Stimulated activated CD4-positive, alpha-beta T cell treated with anti-CD3 and anti-CD28 coated beads, TNF-alpha, amount 100 ng/mL, for 1 hour (primary cell): ENCODE measurements around the gene C19orf12.
"Not testable (repeated sequence)": the region's sequence is repeated elsewhere in the genome, so short reads cannot be mapped to it uniquely, and the experiment has no call there.

ENCODE experiments used
- DNase-seq, 3 donors: peaks; one replicate each; pipeline ENCODE4 v3.0.0-alpha.2; 2020; ENCODE audit warnings: low read depth in 3 of 3, low spot score in 1 of 3

The C19orf12 gene

DNA sequence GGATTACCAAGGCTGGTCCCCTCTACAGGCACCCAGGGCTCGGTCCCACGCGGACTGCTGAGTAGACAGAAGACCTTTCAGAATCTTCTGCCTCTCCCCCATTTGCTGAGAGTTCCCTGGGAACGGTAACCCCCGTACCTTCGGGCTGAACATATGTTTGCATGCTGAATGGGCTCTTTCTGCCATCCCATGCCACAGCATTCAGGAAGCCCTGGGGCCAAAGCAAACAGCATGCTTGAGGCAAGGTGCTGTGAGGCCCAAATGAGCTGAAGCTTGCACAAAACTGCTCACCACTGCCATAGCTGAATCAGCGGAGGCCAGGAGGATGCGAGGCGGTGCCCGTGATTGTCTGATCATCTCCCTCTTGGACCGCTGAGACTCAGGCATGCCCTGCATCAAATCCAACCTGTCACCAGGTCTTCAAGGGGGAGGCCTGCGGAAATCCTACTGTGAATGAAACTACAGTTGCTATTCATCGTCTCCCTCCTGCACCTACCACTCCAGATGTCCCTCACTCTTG lies 16.3 kb upstream of the C19orf12 start:
- no peak for DNase-seq

DNA sequence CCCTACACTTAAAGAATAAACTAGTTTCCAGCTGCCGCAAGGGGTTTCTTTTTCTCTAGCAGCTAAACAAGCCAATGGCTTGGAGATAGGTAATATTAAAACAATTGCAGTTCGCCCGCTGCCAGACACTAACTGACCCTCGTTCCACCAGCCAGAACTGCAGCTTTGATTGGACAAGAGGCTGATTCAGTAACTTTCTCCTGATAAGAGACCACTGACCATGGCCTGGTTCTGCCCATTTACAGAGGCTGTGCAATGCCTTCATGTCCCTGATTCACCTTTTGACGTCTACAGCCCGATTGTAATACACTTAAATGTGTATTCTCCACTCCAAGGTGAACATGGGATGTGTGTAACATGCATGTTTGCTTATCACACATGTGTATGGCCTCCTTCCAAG lies 12.8 kb upstream of the C19orf12 start:
- no peak for DNase-seq

DNA sequence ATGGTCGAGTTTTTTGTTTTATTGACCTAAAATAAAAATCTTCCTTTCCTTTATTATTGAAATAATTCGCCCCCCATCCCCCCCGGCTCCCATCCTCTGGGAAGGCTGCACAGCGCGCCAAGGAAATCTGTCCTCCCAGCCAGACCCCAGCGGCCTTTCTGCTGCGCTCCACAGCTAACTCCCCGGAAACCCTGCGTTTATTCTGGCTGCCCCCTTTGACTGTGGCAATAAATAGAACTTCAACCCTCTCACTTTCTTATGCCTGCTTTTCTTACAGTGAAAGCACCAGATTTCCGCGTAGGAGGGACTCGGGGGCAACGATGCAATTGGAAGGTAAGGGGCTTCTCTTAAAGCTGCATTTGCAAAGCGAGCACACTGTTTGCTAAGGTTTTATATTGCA lies 9.7 kb upstream of the C19orf12 start:
- no peak for DNase-seq

DNA sequence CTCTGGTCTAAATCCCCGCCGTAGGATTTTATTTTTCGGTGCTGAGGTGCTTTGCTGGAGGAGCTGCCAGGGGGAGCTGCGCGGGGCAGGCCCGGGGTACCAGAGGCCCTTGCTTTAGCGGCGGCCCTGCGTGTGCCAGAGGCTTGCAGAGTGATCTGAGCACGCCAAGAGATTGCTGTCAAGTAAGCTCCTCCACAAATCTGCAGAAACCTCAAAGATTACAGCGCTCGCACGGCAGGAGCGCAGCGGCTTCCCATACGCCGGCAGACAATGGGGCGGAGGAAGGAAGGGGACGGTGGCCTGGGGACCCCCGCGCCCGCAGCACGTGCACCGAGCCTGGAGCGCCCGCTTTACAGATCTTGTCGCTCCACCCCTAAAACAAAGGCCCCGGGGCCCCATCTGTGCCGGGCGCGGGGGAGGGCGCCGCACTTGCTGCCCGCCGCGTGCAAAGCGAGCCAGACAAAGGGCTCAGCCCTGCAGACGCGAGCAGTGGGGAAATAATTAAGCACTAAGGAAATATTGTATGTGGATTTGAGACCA lies 9.1 kb upstream of the C19orf12 start:
- peak in 1 of 3 donors; percentile 30 for DNase-seq

DNA sequence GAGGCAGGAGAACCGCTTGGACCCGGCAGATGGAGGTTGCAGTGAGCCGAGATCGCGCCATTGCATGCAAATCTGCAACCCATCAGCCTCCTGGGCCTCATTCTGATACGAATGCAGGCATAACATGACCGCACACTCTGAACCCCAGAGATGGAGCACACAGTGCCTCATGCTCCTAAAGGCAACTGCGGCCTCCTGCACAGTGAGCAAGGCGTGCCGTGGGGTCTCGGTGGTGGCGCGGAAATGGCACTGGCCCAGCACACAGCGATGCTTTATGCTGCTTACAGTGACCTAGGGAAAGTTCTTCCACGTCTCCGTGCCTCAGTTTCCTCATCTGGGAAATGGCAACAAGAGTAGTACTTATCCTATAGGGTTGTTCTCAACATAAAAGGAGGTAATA lies 2.0 kb upstream of the C19orf12 start:
- no peak for DNase-seq

DNA sequence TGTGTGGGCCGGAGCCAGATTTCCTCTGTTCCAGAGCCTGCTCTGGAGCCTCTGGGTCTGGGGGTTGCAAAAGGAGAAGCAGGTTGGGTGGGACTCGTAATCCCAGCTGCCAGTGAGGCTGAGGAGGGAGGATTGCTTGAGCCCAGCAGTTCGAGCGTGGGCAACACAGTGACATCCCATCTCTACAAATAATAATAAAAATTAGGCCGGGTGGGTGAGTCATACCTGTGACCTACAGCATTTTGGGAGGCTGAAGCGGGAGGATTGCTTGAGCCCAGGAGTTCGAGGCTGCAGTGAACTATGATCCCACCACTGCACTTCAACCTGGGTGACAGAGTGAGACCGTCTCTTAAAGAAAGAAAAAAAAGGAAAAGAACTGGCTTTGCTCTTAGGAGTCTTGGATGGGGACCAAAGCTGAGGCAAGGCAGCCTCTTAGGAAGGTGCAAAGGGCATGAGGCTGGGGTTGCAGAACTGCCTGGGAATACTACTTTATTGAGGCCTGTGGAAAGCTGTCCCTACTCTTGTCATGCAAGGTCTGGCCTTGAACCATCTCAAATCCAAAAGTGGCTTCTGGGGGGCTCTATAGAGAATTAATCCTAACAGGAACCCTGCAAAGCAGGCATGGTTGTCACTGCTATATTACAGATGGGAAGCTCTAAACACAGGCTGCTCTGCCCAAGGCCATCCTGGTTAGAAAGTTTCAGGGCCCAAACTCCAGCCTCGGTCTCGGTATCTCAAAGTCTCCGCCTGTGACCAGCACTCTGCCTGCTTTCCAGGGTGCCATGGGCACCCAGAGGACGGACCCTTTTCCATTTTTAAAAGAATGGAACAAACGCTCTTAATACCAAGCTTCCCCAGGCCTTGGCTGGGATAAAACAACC lies 880 bp upstream of the C19orf12 start:
- no peak for DNase-seq

DNA sequence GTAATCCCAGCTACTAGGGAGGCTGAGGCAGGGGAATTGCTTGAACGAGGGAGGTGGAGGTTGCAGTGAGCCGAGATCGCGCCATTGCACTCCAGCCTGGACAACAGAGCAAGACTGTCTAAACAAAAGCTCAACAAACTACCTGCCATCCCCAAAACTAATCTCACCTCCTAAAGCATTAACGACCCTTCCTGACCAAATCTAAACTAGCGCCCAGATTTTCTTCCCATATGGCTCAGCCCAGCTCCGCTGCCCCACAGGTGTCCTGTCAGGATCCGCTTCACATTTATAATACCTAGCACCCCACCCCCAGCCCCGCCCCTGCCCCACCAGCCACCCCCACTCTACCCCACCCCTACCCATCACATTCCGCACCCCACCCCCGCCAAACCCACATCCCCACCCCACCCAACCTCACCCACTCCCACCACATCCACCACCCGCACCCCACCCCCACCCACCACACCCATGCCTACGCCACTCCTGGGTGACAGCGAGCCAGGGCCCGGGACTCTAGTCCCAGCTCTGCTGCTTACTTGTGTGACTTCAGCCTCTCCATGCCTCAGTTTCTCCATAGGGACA lies 599 bp downstream of the C19orf12 start:
- DNase-seq: no peak

DNA sequence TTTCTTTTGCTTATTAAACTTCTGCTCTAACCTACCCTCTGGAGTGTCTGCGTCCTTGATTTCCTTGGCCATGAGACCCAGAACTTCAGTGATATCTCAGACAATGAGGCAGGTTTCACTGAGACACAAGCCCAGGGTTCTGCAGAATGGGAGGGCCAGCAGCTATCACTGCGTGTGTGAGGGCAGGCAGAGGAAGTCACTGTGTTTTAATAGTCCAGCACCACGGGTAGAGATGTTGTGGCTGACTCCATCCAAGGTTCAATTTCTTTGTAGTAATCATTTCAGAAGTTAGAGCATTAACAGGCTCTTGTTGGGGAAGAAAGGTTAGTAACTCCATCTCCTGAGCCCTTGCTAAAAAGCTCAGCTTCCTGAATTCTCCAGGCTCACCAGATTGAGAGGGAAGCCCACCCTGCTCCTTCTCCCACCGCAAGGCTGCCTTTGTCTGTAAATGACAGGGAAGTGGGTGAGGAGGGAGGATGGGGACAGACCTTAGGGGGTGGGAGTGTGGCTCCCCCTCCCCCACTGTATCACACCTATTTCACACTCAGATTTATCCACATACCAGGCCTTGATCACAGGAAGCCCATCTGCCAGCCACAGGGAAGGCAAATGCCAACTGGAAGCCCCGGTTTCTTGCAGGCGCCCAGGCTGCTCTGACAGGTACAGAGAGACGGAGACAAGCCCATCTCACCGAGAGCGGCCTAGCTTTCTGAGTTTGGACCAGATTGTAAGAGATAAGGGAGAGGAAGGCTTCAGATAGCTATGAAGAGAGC lies 2.1 kb downstream of the C19orf12 start:
- DNase-seq: no peak

DNA sequence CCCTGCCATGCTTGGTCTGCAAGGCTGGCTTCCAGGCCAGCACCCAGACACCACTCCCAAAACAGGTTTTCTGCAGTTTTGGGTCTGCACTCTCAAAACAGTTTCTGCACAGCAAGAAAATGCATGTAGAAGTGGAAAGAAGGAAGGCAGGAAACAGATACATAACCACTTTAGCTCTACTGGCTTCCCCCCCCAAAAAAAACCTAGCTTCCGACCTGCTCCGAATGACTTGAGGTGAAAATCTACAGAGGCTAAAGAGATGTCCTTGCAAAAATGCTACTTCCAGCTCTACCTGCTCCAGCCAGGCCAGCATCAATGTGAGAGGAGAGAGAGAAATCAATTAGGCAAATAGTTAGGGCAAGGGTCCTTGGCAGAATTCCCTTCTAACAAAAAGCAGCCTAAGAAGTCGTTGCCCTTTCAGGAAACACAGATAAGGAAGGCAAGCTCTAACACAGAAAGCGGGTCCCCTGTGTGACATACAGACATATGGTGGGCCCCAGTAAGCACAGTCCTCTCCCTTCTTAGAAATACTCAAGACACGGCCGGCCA lies 3.4 kb downstream of the C19orf12 start:
- no peak for DNase-seq

DNA sequence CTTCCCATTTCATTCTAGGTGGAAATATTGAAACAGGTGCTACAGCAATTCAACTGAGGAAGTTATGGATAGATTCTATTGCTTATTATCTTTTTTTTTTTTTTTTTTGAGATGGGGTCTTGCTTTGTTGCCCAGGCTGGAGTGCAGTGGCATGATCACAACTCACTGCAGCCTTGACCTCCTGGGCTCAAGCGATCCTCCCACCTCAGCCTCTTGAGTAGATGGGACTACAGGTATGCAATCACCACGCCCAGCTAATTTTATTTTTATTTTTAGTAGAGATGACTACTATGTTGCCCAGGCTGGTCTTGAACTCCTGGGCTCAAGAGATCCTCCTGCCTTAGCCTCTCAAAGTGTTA lies 5.6 kb downstream of the C19orf12 start:
- DNase-seq: not testable (repeated sequence)

DNA sequence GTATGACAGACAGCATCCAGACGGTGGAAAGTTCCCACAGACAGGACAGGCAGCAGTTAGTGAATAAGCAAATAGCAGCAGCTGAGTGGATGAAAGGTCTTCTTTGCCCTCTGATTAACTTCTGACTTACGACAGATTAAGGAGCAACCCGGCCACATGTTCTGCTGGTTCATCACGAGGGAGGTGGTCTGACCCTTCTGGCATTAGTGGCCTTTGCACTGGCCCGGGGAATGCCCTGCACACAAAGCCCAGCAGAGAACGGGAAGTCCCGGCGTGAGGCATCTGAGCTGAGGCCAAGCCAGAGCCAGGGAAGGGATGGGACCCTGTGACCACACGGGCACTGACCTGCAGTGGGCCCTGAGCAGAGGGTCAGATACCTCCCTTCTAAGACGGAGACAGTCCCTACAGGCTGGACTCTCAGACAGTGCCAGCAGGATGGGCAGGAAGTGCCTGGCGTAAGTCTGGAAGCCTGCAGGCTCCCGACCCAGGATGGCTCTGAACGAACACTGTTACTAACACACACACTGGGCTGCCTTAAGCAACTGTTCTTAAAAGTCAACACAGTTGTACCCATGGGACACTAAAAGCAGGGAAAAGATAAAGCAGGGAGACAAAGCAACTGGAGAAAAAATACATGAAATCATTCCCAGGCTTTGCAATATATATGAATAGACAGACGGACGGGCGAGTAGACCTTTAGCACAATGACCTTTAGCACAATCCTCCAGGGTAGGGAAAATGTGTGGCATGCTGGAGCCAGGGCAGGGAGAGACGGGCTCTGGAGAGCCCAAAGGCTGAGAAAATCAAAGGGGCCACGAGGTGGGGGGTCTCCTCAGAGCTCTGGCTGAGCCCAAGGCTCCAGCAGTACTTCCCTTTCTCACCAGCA lies 6.3 kb downstream of the C19orf12 start:
- no peak for DNase-seq

DNA sequence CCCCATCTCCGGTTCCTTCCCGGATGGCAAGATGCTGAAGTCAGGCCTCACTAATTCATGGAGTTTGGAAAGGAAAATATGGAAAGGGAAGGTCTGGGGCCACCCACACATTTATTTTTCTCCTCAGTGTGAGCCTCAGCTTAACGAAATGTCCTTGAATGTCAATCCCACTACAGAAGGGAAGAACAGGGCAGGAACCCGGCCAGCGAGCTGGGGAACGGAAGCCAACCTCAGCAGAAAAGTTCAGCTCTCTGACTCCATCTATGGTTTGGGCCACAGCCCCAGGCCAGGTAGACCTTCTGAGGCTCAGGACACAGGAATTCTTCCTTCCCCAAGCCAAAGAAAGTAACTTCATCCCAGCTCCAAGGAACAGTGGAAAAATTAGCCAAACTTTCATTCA lies 8.4 kb downstream of the C19orf12 start:
- DNase-seq: no peak

DNA sequence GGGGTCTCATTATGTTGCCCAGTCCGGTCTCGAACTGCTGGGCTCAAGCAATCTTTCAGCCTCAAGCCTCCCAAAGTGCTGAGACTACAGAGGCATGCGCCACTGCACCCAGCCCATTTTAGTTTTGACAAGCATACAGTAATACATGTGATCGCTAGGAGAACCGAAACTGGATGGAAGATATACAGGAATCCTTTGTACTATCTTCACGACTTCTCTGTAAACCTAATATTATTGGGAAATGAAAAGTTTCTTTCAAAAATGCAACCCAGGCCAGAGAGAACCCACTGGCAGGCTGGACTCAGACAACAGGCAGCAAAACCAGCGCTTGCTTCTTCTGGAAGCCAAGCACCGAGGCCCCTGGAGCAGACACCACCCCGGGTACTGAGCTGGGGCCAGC lies 9.4 kb downstream of the C19orf12 start:
- DNase-seq: no peak

DNA sequence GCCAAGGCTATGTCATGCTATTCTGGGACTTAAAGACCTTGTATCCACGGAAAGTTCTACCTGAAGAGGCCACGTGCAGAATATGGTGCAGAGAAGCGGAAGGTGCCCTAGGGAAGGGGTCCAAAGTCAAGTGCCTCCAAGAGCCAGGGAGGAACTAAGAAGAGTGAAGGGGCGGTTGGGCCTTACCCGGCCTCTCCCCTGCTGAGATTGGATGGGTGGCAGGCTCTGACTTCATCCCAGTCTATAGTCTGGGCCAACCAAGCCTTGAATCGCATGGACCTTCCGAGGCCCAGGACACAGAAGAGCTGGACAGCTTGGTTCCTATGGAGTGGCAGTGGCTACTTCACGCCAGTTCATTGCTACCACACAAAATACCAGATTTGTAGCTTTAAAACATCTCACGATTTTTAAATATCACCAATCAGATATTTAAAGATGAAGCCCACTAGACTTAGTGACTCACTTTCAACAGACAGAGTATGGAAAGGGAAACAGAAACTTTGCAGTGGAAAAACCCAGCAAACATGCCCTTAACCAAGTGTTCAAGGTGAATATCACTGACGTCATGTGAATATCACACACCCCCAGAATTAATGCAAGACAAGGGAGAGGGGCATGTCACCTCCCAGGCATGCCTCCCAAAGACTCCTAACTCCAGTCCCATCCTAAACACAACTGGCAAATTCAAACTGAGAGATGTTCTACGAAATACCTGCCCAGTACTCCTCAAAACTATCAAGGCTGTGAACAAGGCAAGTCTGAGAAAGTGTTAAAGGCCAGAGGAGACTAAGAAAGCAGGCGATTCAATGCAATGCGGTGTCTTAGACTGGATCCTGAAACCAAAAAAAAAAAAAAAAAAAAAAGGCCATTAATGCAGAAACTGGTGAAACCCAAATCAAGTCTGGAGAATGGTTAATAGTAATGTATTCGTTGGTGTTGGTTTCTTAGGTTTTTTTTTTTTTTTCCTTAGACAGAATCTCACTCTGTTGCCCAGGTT lies 10.2 kb downstream of the C19orf12 start:
- DNase-seq: no peak

DNA sequence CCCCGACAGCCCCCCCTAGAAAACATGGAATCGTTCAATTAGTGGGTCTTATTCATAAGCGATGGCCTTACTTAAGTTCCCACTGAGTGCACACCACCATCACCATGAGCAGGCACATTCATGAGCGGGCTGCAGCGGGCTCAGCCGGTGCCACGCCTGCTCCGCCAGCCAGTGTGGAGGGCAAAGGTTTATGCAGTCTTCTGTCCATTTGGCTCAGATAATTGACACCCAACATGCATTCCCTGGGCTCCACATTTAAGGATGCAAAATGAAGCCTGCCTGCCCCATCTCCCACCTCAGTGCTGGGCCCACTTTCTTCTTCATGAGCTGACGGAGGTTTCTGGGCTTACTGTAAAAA lies 12.1 kb downstream of the C19orf12 start:
- DNase-seq: no peak

DNA sequence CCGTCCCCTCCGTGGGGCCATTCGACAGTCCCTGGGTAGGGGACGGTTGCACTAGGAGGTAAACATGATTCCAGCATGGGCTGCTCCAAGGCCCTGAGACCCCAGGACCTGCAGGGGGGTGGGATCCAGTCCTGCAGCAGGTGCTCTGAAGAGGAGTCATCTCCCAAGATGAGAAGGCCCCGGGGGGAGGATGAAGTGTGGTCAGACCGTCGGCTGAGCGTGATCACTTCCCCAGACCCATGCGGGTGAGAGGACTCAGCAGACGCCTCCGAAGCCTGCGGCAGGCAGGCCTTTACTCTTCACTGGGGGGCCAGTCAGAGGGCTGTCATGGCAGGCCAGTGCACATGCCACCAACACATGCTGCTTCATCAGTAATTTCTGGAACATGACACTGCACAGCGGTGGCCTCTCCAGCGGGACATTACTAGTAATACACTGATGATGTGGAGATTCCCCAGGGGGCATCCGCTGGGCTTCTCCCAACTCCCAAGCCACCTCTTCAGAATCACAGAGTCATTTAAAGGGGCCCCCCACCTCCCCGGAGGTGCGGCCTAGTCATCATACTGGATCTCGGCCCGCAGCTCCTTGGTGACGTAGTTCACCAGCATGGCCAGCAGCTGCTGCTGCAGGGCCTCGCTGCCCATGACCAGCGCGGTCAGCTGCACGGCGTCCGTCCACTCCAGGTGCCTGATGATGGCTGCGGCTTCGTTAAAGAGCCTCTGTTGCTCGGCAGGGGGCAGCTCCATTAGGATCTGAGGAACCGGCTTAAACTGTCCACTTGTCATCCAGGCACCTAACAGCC lies 12.7 kb downstream of the C19orf12 start:
- DNase-seq: no peak

DNA sequence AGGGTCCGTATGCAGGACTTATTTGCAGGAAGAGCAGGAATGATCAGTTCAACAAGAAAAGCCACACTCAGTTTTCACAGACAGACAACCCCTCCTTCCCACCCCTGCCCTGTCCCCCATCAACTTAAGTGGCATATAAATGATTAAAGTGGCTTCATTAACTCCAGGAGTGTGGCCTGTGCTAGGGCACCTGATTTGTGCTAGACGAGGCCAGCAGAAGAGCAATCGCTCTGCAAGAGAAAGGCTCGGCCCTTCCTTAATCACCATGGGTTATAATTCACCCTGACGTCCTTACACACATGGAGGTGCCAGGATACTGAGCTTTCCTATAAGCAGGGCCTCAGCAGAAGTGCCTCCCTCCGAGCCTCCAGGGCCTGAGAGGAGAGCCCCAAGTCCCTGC lies 14.6 kb downstream of the C19orf12 start:
- DNase-seq: no peak

DNA sequence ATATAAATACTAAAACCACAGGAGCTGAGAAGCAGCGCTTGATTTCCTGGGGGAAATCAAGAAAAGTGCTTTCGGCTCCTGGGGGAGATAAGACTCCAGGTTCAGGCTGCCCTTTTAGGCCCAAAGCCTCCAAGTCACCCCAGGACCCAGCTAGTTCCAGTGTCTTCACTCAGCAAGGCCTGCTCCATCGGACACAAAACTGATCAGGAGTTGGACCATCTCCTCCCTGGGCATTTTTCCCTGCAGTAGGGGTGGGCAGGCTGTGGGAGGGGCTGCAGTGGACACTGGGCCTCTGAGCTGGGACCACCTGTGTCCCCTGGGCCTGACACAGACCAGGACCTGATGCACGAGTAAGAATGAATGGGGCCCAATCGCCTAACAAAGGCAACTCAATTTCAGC lies 15.2 kb downstream of the C19orf12 start:
- no peak for DNase-seq
